IPS-11a (cell line): ENCODE measurements around the gene CPA5.

Experiments used
- H3K4me3 ChIP-seq: one replicate; pipeline ENCODE4 v1.5.1; 2013; ENCODE audit warnings: low read depth, low read length, control low read depth

Gene CPA5

DNA sequence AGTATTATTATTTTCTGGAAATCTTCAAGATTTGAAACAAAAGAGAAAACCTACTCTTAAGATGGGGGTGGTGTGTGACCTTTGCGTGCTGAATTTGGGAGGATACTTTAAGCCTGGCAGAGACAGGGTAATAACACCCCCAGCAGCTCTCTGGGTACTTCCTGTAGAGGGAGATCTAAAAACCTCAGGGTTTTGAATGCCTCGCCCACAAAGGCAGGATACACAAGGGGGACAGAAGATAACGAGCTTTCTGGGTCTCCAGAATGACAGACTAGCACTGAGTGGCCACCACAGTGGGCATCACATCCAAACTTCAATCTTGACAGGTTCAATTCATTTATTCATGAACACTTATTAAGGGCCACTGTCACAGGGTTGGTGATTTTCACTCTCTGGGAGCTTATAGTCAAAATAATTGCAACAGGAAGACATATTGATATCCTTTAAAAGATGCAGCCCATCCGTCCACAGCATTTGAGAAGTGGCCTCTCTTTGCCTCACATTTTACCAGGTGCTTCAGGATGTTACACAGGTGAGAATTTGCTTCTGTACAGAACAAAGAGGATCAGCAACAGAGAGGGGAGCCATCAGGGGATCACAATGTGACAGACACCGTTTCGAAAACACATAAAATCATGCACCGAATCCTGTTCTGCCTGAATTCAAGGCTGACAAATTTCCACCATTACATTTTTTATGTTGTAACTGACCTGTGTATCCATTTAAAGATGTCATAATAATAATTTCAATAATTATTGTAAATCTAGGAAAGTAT lies 50.0 kb downstream of the CPA5 start:
- no peak overlapping the region for H3K4me3 ChIP-seq

GRCh38 chr7:130395421-130395820 lies 50.8 kb downstream of the CPA5 start:
- no peak overlapping the region for H3K4me3 ChIP-seq

DNA sequence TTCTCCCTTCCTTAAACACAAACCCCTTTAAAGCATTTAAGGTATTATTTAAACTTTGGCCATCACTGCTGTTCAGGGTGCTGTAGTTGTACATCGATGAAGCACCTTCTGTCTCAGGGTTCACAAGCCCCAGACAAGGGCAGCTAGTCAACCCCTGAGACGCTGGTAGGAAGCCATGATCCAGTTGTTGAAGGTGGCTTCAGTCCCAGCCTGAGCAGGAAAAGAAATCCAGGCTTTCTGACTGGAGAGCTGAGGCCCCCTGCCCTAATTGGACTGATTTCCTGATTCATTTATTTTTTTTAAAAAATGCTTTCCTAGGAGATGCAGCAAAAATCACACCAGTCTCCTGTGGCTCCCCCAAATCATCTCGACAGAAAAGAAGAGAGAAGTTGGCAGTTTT lies 51.5 kb downstream of the CPA5 start:
- no peak overlapping the region for H3K4me3 ChIP-seq

DNA sequence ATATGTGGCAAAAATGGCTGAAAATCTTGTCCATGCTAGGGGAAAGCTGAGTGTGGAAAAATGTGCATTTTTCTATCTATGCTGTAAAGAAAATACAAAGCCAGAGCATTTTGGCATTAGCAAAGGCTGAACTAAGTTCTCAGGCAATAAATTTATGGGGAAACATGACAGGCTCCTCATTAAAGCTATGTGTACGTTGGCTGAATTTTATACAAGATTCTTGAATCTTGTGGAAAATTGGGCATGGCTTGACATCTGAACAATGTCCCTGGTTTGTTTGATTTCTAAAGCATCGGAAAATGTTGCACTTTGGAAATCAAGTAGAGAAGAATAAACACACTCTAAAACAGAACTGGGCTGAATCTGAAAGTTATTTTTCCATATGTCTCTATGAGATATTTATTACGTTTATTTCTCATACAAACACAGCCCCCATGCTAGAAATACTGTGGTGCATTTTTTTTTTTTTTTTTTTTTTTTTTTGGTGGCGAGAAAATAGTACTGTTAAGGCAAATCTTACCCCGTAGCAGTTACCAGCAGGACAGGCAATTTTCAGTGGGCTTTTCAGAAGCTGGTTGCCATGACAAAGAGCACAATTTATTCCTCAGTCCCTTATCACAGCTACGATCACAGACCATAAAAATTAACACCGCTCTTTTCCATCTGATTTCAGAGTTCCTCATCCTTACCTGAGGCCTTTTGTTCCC lies 52.6 kb downstream of the CPA5 start:
- no peak overlapping the region for H3K4me3 ChIP-seq

DNA sequence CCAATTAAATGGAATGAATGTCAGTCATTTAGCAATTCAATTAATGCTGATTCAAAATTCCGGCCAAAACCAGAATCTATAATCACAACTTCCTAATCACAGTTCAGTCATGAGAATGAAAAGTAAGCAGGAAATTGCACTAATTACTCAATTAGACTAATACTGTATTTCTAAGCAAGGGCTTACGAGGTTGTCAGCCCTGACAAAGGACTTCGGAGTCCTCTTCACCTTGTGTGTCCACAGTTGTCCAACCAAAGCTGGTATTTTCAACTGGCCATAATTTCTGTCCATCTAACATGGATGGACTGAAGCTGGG lies 53.1 kb downstream of the CPA5 start:
- no peak overlapping the region for H3K4me3 ChIP-seq

- no peak overlapping the region for H3K4me3 ChIP-seq
These were observed 54.0 kb downstream of the CPA5 start for GRCh38 chr7:130398526-130399090.

- H3K4me3 ChIP-seq: no peak overlapping the region
These were observed 55.5 kb downstream of the CPA5 start for GRCh38 chr7:130400120-130400572.

- no peak overlapping the region for H3K4me3 ChIP-seq
These were observed 56.5 kb downstream of the CPA5 start for GRCh38 chr7:130401101-130401500.

DNA sequence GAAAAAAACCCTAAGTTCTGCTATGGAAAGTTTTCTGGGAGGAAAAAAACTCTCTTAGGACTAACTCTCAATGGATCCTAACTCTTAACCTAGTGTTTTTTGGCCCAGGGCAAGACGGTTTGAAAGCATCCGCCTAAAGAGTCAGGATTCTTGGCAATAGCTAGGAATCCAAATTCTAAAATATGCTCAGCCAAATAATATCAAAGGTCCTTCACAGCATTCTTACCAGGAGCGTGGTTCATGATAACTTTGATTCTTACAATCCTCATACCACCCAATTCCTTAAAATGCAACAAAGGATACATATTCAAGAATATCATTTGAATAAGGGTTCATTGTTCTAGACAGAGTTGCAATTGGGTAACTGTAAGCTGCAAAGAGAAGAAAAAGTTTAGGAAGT lies 57.0 kb downstream of the CPA5 start:
- H3K4me3 ChIP-seq: no peak overlapping the region

GRCh38 chr7:130405003-130405402 lies 60.4 kb downstream of the CPA5 start:
- no peak overlapping the region for H3K4me3 ChIP-seq

- H3K4me3 ChIP-seq: no peak overlapping the region
These were observed 64.6 kb downstream of the CPA5 start for GRCh38 chr7:130409067-130409711.

GRCh38 chr7:130409712-130410072 lies 65.1 kb downstream of the CPA5 start:
- no peak overlapping the region for H3K4me3 ChIP-seq

GRCh38 chr7:130410868-130411541 lies 66.4 kb downstream of the CPA5 start:
- H3K4me3 ChIP-seq: no peak overlapping the region

DNA sequence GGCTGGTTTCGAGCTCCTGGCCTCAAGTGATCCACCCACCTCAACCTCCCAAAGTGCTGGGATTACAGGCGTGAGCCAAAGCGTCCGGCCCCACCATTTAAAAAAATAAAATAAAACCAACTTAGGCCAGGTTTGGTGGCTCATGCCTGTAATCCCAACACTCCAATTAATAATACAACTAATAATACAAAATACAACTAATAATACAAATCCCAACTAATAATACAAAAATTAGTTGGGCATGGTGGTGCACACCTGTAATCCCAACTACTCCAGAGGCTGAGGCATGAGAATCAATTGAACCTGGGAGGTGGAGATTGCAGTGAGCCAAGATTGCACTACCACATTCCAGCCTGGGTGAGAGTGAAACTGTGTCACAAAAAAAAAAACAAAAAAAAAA lies 68.6 kb downstream of the CPA5 start:
- no peak overlapping the region for H3K4me3 ChIP-seq

- no peak overlapping the region for H3K4me3 ChIP-seq
These were observed 70.4 kb downstream of the CPA5 start for GRCh38 chr7:130415006-130415405.

DNA sequence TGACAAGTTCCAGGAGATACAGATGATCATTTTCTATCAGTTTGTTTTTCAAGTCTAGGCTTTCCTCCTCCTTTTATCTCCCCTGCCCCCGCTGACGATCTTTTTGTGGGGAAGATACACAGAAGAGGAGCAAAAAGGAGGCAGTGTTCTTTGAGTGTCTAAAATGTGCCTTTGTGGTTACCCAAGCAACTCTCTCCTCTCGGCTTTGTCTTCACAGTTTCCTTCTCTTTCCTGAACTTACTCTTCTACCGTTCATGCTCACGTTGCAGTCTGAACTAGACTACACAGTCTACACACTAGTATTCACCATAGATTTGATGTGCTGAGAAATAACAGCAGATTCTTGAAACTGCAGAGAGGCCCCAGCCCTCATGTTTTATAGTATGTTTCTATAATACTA lies 72.6 kb downstream of the CPA5 start:
- H3K4me3 ChIP-seq: no peak overlapping the region

DNA sequence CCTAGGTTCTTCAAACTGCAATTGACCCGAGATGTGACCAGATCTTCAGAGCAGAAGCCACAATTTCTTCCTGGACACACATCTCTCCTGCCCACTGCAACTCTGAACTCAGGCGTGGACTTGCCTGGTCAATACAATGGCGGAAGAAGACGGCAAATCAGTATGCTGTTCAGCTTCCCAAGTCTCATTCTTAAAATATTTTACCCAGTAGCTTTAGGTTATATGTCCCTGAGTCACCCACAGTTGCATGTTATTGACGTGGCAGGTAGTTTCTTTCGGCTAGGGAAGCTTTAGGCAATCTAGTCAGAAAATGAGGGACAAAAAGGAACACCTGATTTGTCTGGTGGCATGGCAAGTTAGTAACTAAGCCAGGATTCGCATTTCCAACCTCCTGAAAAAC lies 73.7 kb downstream of the CPA5 start:
- no peak overlapping the region for H3K4me3 ChIP-seq
